H9 (cell line): ENCODE data around the gene MTA3. TPM values are rescaled to one million over a fixed set of nuclear protein-coding genes. Genes with fewer than 3 reads are reported as not detected.

ENCODE experiments used
- DNase-seq: peaks from one replicate; pipeline ENCODE4 v3.0.0-alpha.2; 2017
- H2AFZ ChIP-seq: one replicate; pipeline ENCODE4 v1.6.1; 2013; ENCODE audit warnings: mild to moderate bottlenecking, low read length, control low read depth, moderate library complexity
- H2AK5ac ChIP-seq: 2 replicates; pipeline ENCODE4 v1.6.1; 2013; ENCODE audit warnings: low read length, control low read depth, mixed read lengths; ENCODE audit not compliant: insufficient read length
- H2BK120ac ChIP-seq: one replicate; pipeline ENCODE4 v1.6.1; 2013; ENCODE audit warnings: low read depth, mild to moderate bottlenecking, low read length, control low read depth, inconsistent platforms; ENCODE audit not compliant: poor library complexity, severe bottlenecking
- H2BK12ac ChIP-seq: 2 replicates; pipeline ENCODE4 v1.6.1; 2013; ENCODE audit warnings: low read length, control low read depth, mixed read lengths, low read depth; ENCODE audit not compliant: insufficient read length
- H2BK15ac ChIP-seq: 2 replicates; pipeline ENCODE4 v1.6.1; 2013; ENCODE audit warnings: low read depth, low read length, control low read depth
- H2BK20ac ChIP-seq: one replicate; pipeline ENCODE4 v1.6.1; 2013; ENCODE audit warnings: low read depth, mild to moderate bottlenecking, low read length, control low read depth, inconsistent platforms; ENCODE audit not compliant: poor library complexity, severe bottlenecking
- H2BK5ac ChIP-seq: 2 replicates; pipeline ENCODE4 v1.6.1; 2013; ENCODE audit warnings: low read length, control low read depth, mixed read lengths; ENCODE audit not compliant: insufficient read length
- H3K14ac ChIP-seq: 2 replicates; pipeline ENCODE4 v1.6.1; 2013; ENCODE audit warnings: low read length, control low read depth; ENCODE audit not compliant: insufficient read depth
- H3K18ac ChIP-seq: 2 replicates; pipeline ENCODE4 v1.6.1; 2013; ENCODE audit warnings: low read depth, mild to moderate bottlenecking, mixed read lengths, low read length, control low read depth; ENCODE audit not compliant: insufficient read length
- H3K23ac ChIP-seq: 2 replicates; pipeline ENCODE4 v1.6.1; 2013; ENCODE audit warnings: low read length, control low read depth, mixed read lengths, low read depth; ENCODE audit not compliant: insufficient read length
- H3K23me2 ChIP-seq: 2 replicates; pipeline ENCODE4 v1.6.1; 2013; ENCODE audit warnings: low read depth, mild to moderate bottlenecking, mixed read lengths, low read length, control low read depth; ENCODE audit not compliant: insufficient read length, poor library complexity, severe bottlenecking
- H3K27ac ChIP-seq: 2 replicates; pipeline ENCODE4 v1.5.1; 2013; ENCODE audit warnings: low read length, control low read depth, mixed read lengths, low read depth; ENCODE audit not compliant: insufficient read length
- H3K27me3 ChIP-seq: 2 replicates; pipeline ENCODE4 v1.6.1; 2013; ENCODE audit warnings: low read length, control low read depth, inconsistent platforms; ENCODE audit not compliant: insufficient read depth
- H3K4ac ChIP-seq: 2 replicates; pipeline ENCODE4 v1.6.1; 2013; ENCODE audit warnings: low read depth, mild to moderate bottlenecking, control low read depth, inconsistent platforms, low read length, moderate library complexity
- H3K4me1 ChIP-seq: 2 replicates; pipeline ENCODE4 v1.6.1; 2013; ENCODE audit warnings: low read length, control low read depth, inconsistent platforms; ENCODE audit not compliant: insufficient read depth
- H3K4me2 ChIP-seq: 2 replicates; pipeline ENCODE4 v1.6.1; 2013; ENCODE audit warnings: low read length, control low read depth, mixed read lengths; ENCODE audit not compliant: insufficient read length, insufficient read depth
- H3K56ac ChIP-seq: 2 replicates; pipeline ENCODE4 v1.6.1; 2013; ENCODE audit warnings: low read depth, mild to moderate bottlenecking, mixed read lengths, low read length, control low read depth; ENCODE audit not compliant: insufficient read length
- H3K79me1 ChIP-seq: 2 replicates; pipeline ENCODE4 v1.6.1; 2013; ENCODE audit warnings: low read depth, mild to moderate bottlenecking, moderate library complexity, low read length, control low read depth, inconsistent platforms; ENCODE audit not compliant: insufficient read depth, poor library complexity, severe bottlenecking
- H3K79me2 ChIP-seq: 2 replicates; pipeline ENCODE4 v1.6.1; 2013; ENCODE audit warnings: low read length, control low read depth, inconsistent platforms; ENCODE audit not compliant: insufficient read depth
- H3K9ac ChIP-seq: 2 replicates; pipeline ENCODE4 v1.6.1; 2013; ENCODE audit warnings: low read length, control low read depth, mixed read lengths; ENCODE audit not compliant: insufficient read length; ENCODE audit errors: extremely low read depth
- H3K9me3 ChIP-seq: one replicate; pipeline ENCODE4 v1.6.1; 2013; ENCODE audit warnings: low read depth, low read length, inconsistent platforms; ENCODE audit not compliant: control insufficient read depth
- H3T11ph ChIP-seq: one replicate; pipeline ENCODE4 v1.6.1; 2013; ENCODE audit warnings: mild to moderate bottlenecking, low read length, control low read depth, inconsistent platforms
- H4K20me1 ChIP-seq: one replicate; pipeline ENCODE4 v1.6.1; 2013; ENCODE audit not compliant: control insufficient read depth, insufficient read length, insufficient read depth
- H4K5ac ChIP-seq: 2 replicates; pipeline ENCODE4 v1.6.1; 2013; ENCODE audit warnings: low read depth, mild to moderate bottlenecking, mixed read lengths, low read length, control low read depth; ENCODE audit not compliant: insufficient read length
- H4K8ac ChIP-seq: replicated peaks from 2 replicates; pipeline ENCODE4 v1.6.1; 2013; ENCODE audit warnings: low read length, control low read depth, mixed read lengths, low read depth; ENCODE audit not compliant: insufficient read length
- H4K91ac ChIP-seq: 2 replicates; pipeline ENCODE4 v1.6.1; 2013; ENCODE audit warnings: low read depth, mild to moderate bottlenecking, moderate library complexity, mixed read lengths, low read length, control low read depth; ENCODE audit not compliant: insufficient read length
- H3K27ac Mint-ChIP-seq, 3 experiments: 2 replicates in 2 of 3; 3 replicates in 1 of 3; pipeline ENCODE4 v1.8.0; 2020 to 2021; ENCODE audit warnings: mixed read lengths in 3 of 3, mild to moderate bottlenecking in 1 of 3, moderate library complexity in 1 of 3
- H3K27me3 Mint-ChIP-seq: 2 replicates; pipeline ENCODE4 v1.8.0; 2021; ENCODE audit warnings: low read depth, mild to moderate bottlenecking, moderate library complexity, mixed read lengths
- H3K36me3 Mint-ChIP-seq, 3 experiments: 2 replicates in 2 of 3; 3 replicates in 1 of 3; pipeline ENCODE4 v1.8.0; 2020 to 2021; ENCODE audit warnings: low read depth in 3 of 3, mixed read lengths in 3 of 3; ENCODE audit not compliant: insufficient read depth in 1 of 3
- H3K4me1 Mint-ChIP-seq, 2 experiments: 2 replicates each; pipeline ENCODE4 v1.8.0; 2020; ENCODE audit warnings: mixed read lengths in 2 of 2
- H3K4me3 Mint-ChIP-seq, 2 experiments: 2 replicates in 1 of 2; 3 replicates in 1 of 2; pipeline ENCODE4 v1.8.0; 2020 to 2021; ENCODE audit warnings: mild to moderate bottlenecking in 2 of 2, mixed read lengths in 2 of 2, moderate library complexity in 1 of 2
- H3K9me3 Mint-ChIP-seq, 2 experiments: 2 replicates in 1 of 2; 3 replicates in 1 of 2; pipeline ENCODE4 v1.8.0; 2020; ENCODE audit warnings: mild to moderate bottlenecking in 2 of 2, mixed read lengths in 2 of 2, moderate library complexity in 1 of 2
- CTCF ChIP-seq: fragments of 200-600 bp; sonication (generic); conservative IDR thresholded peaks from 3 replicates; pipeline ENCODE4 v1.8.0; 2021; ENCODE audit warnings: antibody characterized with exemption, mild to moderate bottlenecking
- whole genome bisulfite sequencing: extraction: QIAGEN DNeasy Blood & Tissue Kit; methylation state at CpG from one replicate; pipeline ENCODE4 v1.1.7; 2013; ENCODE audit warnings: missing lambda C conversion rate, low lambda C conversion rate, mixed read lengths; ENCODE audit not compliant: insufficient read length; ENCODE audit errors: extremely low coverage; 5-methylcytosine and 5-hydroxymethylcytosine counted together
- total RNA-seq: library from RNA; stranded (reverse); gene quantifications from 2 replicates; pipeline ENCODE4 v1.2.1, GENCODE V29; 2021

Gene MTA3
- total RNA-seq, 1 experiment from 2014 or later: 253 TPM

GRCh38 chr2:42789751-42790150, 221.3 kb downstream of the MTA3 start:
- no peak overlapping the region for H2BK15ac ChIP-seq
- Mint-ChIP-seq H3K27me3 (peaks cover 37% of the 10 kb centered on the region), H3K9me3 (no peaks in the 10 kb centered on the region), H3K4me3 (no peak overlapping the region), H3K36me3 (peaks cover 0 to 2% (median 0%) of the 10 kb centered on the region in 3 experiments; a peak in 4 of 7 replicates), H3K27ac (no peak overlapping the region), H3K4me1 (peaks cover 27 to 54% of the 10 kb centered on the region in 2 experiments)
- no peak overlapping the region for H3K27ac ChIP-seq
- no peak overlapping the region for H3T11ph ChIP-seq
- no peaks in the 10 kb centered on the region for H3K79me2 ChIP-seq
- H2AK5ac ChIP-seq: no peak overlapping the region
- no peak overlapping the region for H2BK20ac ChIP-seq
- H3K4me2 ChIP-seq: no peak overlapping the region
- DNase-seq: no peak
- no peak overlapping the region for H3K4ac ChIP-seq
- H3K18ac ChIP-seq: no peak overlapping the region
- H3K9ac ChIP-seq: no peak overlapping the region
- no peak overlapping the region for H4K5ac ChIP-seq
- no peak overlapping the region for H4K91ac ChIP-seq
- no peaks in the 10 kb centered on the region for H3K79me1 ChIP-seq
- no peak overlapping the region for H3K14ac ChIP-seq
- no peak overlapping the region for H2BK5ac ChIP-seq
- no peak overlapping the region for H3K56ac ChIP-seq
- H3K23ac ChIP-seq: no peak overlapping the region
- H2AFZ ChIP-seq: no peak overlapping the region
- H4K20me1 ChIP-seq: no peaks in the 10 kb centered on the region
- no peak for TF ChIP-seq CTCF
- H3K9me3 ChIP-seq: no peaks in the 10 kb centered on the region
- no CpG with 5 or more reads among the region's 2 CpGs for WGBS
- peaks cover 13% of the 10 kb centered on the region for H3K23me2 ChIP-seq
- peaks cover 7% of the 10 kb centered on the region; the same call in 1 of the 2 replicates for H3K27me3 ChIP-seq
- no peaks in the 10 kb centered on the region for H3K4me1 ChIP-seq
- H4K8ac ChIP-seq: no peak overlapping the region
- no peak overlapping the region for H2BK12ac ChIP-seq
- H2BK120ac ChIP-seq: no peak overlapping the region
